ENCODE results near the gene PXT1.

- TF ChIP-seq CTCF (IDR thresholded peaks at IDR 0.05; ENCODE audit: low read depth, low read length), result no peak
- TF ChIP-seq EZH2phosphoT487 (IDR thresholded peaks at IDR 0.05; ENCODE audit: low read depth), result no peak
Observed at GRCh38 chr6:36487698-36488097, 45.0 kb upstream of the PXT1 start.
